ENCODE measurements around the gene NPLOC4. TPM values are rescaled to one million over a fixed set of nuclear protein-coding genes. Genes with fewer than 3 reads are reported as not detected.

NPLOC4 gene
- total and polyA plus RNA-seq, 9 of the 15 experiments (the other 6 are each of a cell fraction or from before 2014, with no cell fraction given): 1.5 to 116 (median 64.5) TPM

- peak; percentile 89 for TF ChIP-seq ZBTB40 (IDR thresholded peaks at IDR 0.05)
- TF ChIP-seq ZBTB40 (CRISPR knock-in tag; IDR thresholded peaks at IDR 0.05): no peak
- no peak for TF ChIP-seq NCOA2 (IDR thresholded peaks at IDR 0.05; ENCODE audit: partially characterized antibody in 2 of 2)
- peak; percentile 47 for TF ChIP-seq FOSL1 (tag; conservative IDR thresholded peaks at IDR 0.05)
- no peak for TF ChIP-seq ZC3H4 (CRISPR knock-in tag; IDR thresholded peaks at IDR 0.05; ENCODE audit: borderline replicate concordance)
- TF ChIP-seq ZNF143 (CRISPR knock-in tag; IDR thresholded peaks at IDR 0.05): no peak
- TF ChIP-seq HNRNPLL (IDR thresholded peaks at IDR 0.05; ENCODE audit: low read depth, low read length, poor library complexity, severe bottlenecking): no peak
- TF ChIP-seq ZBED1 (IDR thresholded peaks at IDR 0.05): no peak
- TF ChIP-seq ZNF347 (CRISPR knock-in tag; IDR thresholded peaks at IDR 0.05; ENCODE audit: low read depth): no peak
- TF ChIP-seq RBM34 (IDR thresholded peaks at IDR 0.05; ENCODE audit: borderline replicate concordance, insufficient read depth, low read length): no peak
- no peak for TF ChIP-seq TOE1 (IDR thresholded peaks at IDR 0.05; ENCODE audit: borderline replicate concordance)
- no peak for TF ChIP-seq TOE1 (CRISPR knock-in tag; IDR thresholded peaks at IDR 0.05; ENCODE audit: borderline replicate concordance, low read depth)
- TF ChIP-seq SIRT6 (IDR thresholded peaks at IDR 0.05; ENCODE audit: low read depth, low read length): no peak
- TF ChIP-seq MCM5 (IDR thresholded peaks at IDR 0.05; ENCODE audit: low read depth): no peak
Measured at GRCh38 chr17:81636505-81637288, at the start of gene NPLOC4, which contains the start of gene TSPAN10 (continued).

Data from K562 (cell line).